Measurements from ENCODE around the gene DDA1. TPM values are rescaled to one million over a fixed set of nuclear protein-coding genes. Genes with fewer than 3 reads are reported as not detected.

DDA1 gene
- total and polyA plus RNA-seq, 10 of the 15 experiments (the other 5 are each of a cell fraction or from before 2014, with no cell fraction given), result 0.76 to 71.0 (median 39.4) TPM

DNA sequence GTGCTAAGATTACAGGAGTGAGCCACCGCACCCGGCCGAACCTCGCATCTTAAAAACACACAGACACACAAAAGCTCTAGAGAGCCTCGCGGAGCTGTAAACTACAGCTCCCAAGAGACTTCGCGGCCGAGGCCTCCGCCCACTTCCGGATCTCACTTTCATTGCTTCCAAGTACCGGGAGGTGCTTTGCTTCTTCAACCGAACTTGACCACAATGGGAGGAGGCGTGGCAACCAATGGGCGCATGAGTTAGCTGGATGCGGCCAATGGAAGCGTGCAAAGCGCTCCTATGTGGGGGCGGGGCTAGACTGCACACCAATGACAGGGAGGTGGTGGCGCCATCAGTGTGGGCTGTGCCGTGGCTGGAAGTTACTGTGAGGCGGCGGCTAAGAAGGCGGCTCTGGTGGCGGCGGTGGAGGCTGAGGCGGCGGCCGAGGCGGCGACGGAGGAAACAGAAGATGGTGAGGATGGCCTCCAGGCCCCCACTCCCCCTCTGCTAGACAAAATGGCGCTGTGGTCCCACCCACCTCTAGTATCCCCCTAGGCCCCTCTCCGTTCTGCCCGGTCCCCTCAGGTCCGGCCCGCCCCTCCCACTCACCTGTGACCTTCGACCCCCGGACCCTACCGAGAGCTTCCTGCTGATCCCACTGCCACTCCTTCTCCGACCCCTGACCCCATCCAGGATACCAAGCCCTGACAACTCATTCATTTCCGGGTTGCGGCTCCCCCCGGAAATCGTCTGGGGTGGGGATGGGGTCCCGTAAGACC lies at the start of gene DDA1 (continued):
- TF ChIP-seq, protein P1, sequence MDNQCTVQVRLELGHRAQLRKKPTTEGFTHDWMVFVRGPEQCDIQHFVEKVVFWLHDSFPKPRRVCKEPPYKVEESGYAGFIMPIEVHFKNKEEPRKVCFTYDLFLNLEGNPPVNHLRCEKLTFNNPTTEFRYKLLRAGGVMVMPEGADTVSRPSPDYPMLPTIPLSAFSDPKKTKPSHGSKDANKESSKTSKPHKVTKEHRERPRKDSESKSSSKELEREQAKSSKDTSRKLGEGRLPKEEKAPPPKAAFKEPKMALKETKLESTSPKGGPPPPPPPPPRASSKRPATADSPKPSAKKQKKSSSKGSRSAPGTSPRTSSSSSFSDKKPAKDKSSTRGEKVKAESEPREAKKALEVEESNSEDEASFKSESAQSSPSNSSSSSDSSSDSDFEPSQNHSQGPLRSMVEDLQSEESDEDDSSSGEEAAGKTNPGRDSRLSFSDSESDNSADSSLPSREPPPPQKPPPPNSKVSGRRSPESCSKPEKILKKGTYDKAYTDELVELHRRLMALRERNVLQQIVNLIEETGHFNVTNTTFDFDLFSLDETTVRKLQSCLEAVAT (IDR thresholded peaks at IDR 0.05), result peak; percentile 49; the same call in 1 of the 2 replicates
- TF ChIP-seq HCFC1 (IDR thresholded peaks at IDR 0.05; ENCODE audit: low read length) (peak; percentile 91), MTA2 (IDR thresholded peaks at IDR 0.05; ENCODE audit: low read depth) (peak; percentile 67), TBL1XR1 (IDR thresholded peaks at IDR 0.05; ENCODE audit: low read depth, low read length) (no peak), GABPA (IDR thresholded peaks at IDR 0.05; ENCODE audit: low read depth) (peak; percentile 91), SMAD1 (IDR thresholded peaks at IDR 0.05; ENCODE audit: low read depth, partially characterized antibody) (no peak), NFYB (IDR thresholded peaks at IDR 0.05; ENCODE audit: insufficient read depth, low read depth, low read length) (peak; percentile 100), PAX5 (IDR thresholded peaks at IDR 0.05; ENCODE audit: borderline replicate concordance, low read depth, low read length) (0 out of 2 replicates have a peak, but pooled peaks have one; percentile 9), ESRRA (IDR thresholded peaks at IDR 0.05; ENCODE audit: low read length) (no peak), RCOR1 (conservative IDR thresholded peaks at IDR 0.05; ENCODE audit: low read depth, low read length) (no peak), NR2C1 (IDR thresholded peaks at IDR 0.05) (peak; percentile 95), YY1 (IDR thresholded peaks at IDR 0.05; ENCODE audit: low read depth, low read length) (peak; percentile 89), ATF7 (IDR thresholded peaks at IDR 0.05; ENCODE audit: low read depth) (0 out of 2 replicates have a peak, but pooled peaks have one; percentile 32)
- TF ChIP-seq, protein P2, sequence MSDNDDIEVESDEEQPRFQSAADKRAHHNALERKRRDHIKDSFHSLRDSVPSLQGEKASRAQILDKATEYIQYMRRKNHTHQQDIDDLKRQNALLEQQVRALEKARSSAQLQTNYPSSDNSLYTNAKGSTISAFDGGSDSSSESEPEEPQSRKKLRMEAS (IDR thresholded peaks at IDR 0.05; ENCODE audit: low read depth, low read length), result no peak
- TF ChIP-seq, protein P3, sequence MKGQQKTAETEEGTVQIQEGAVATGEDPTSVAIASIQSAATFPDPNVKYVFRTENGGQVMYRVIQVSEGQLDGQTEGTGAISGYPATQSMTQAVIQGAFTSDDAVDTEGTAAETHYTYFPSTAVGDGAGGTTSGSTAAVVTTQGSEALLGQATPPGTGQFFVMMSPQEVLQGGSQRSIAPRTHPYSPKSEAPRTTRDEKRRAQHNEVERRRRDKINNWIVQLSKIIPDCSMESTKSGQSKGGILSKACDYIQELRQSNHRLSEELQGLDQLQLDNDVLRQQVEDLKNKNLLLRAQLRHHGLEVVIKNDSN (IDR thresholded peaks at IDR 0.05; ENCODE audit: borderline replicate concordance, extremely low read length, insufficient read depth, low read depth, low read length), result no peak
- TF ChIP-seq, protein P4, sequence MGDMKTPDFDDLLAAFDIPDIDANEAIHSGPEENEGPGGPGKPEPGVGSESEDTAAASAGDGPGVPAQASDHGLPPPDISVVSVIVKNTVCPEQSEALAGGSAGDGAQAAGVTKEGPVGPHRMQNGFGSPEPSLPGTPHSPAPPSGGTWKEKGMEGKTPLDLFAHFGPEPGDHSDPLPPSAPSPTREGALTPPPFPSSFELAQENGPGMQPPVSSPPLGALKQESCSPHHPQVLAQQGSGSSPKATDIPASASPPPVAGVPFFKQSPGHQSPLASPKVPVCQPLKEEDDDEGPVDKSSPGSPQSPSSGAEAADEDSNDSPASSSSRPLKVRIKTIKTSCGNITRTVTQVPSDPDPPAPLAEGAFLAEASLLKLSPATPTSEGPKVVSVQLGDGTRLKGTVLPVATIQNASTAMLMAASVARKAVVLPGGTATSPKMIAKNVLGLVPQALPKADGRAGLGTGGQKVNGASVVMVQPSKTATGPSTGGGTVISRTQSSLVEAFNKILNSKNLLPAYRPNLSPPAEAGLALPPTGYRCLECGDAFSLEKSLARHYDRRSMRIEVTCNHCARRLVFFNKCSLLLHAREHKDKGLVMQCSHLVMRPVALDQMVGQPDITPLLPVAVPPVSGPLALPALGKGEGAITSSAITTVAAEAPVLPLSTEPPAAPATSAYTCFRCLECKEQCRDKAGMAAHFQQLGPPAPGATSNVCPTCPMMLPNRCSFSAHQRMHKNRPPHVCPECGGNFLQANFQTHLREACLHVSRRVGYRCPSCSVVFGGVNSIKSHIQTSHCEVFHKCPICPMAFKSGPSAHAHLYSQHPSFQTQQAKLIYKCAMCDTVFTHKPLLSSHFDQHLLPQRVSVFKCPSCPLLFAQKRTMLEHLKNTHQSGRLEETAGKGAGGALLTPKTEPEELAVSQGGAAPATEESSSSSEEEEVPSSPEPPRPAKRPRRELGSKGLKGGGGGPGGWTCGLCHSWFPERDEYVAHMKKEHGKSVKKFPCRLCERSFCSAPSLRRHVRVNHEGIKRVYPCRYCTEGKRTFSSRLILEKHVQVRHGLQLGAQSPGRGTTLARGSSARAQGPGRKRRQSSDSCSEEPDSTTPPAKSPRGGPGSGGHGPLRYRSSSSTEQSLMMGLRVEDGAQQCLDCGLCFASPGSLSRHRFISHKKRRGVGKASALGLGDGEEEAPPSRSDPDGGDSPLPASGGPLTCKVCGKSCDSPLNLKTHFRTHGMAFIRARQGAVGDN (IDR thresholded peaks at IDR 0.05), result no peak
- TF ChIP-seq, protein P5, sequence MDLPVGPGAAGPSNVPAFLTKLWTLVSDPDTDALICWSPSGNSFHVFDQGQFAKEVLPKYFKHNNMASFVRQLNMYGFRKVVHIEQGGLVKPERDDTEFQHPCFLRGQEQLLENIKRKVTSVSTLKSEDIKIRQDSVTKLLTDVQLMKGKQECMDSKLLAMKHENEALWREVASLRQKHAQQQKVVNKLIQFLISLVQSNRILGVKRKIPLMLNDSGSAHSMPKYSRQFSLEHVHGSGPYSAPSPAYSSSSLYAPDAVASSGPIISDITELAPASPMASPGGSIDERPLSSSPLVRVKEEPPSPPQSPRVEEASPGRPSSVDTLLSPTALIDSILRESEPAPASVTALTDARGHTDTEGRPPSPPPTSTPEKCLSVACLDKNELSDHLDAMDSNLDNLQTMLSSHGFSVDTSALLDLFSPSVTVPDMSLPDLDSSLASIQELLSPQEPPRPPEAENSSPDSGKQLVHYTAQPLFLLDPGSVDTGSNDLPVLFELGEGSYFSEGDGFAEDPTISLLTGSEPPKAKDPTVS (IDR thresholded peaks at IDR 0.05; ENCODE audit: low read depth, low read length), result 0 out of 2 replicates have a peak, but pooled peaks have one; percentile 40
- TF ChIP-seq, protein P6, sequence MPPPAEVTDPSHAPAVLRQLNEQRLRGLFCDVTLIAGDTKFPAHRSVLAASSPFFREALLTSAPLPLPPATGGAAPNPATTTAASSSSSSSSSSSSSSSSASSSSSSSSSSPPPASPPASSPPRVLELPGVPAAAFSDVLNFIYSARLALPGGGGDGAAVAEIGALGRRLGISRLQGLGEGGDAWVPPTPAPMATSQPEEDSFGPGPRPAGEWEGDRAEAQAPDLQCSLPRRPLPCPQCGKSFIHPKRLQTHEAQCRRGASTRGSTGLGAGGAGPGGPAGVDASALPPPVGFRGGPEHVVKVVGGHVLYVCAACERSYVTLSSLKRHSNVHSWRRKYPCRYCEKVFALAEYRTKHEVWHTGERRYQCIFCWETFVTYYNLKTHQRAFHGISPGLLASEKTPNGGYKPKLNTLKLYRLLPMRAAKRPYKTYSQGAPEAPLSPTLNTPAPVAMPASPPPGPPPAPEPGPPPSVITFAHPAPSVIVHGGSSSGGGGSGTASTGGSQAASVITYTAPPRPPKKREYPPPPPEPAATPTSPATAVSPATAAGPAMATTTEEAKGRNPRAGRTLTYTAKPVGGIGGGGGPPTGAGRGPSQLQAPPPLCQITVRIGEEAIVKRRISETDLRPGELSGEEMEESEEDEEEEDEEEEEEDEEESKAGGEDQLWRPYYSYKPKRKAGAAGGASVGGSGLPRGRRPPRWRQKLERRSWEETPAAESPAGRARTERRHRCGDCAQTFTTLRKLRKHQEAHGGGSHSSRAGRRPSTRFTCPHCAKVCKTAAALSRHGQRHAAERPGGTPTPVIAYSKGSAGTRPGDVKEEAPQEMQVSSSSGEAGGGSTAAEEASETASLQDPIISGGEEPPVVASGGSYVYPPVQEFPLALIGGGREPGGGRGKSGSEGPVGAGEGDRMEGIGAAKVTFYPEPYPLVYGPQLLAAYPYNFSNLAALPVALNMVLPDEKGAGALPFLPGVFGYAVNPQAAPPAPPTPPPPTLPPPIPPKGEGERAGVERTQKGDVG (CRISPR knock-in tag; IDR thresholded peaks at IDR 0.05), result no peak

Data from GM12878 (cell line).